ENCODE results near the gene ZMYND19.
"Not testable (repeated sequence)": the region's sequence is repeated elsewhere in the genome, so short reads cannot be mapped to it uniquely, and the experiment has no call there.

The ZMYND19 gene

GRCh38 chr9:137564134-137564533 is 26.2 kb downstream of the ZMYND19 start:
- no peak for DNase-seq

- no peak for DNase-seq
These were observed 32.2 kb downstream of the ZMYND19 start for GRCh38 chr9:137558127-137558526.

GRCh38 chr9:137556069-137556838 is 34.1 kb downstream of the ZMYND19 start:
- no peak for DNase-seq

GRCh38 chr9:137555179-137555578 is 35.1 kb downstream of the ZMYND19 start:
- DNase-seq: no peak

GRCh38 chr9:137554349-137554748 is 36.0 kb downstream of the ZMYND19 start:
- DNase-seq: no peak

GRCh38 chr9:137553654-137554053 is 36.7 kb downstream of the ZMYND19 start:
- DNase-seq: not testable (repeated sequence)

GRCh38 chr9:137552022-137552768 is 38.1 kb downstream of the ZMYND19 start:
- DNase-seq: peak in 1 of 58 donors; percentile 66

GRCh38 chr9:137551264-137552021 is 38.9 kb downstream of the ZMYND19 start, which contains the start of gene MRPL41:
MRPL41 (plus strand) TSS chr9:137551879; CDS start chr9:137552082, 203 bp downstream.
- peak; percentile 31 to 93 (median 84) for DNase-seq

- peak in 4 of 58 donors; percentile 56 to 60 (median 57) for DNase-seq
These were observed 39.4 kb downstream of the ZMYND19 start for GRCh38 chr9:137550958-137551263.

GRCh38 chr9:137550231-137550621 is 40.1 kb downstream of the ZMYND19 start, which contains the start of gene PNPLA7:
PNPLA7 (minus strand) TSS chr9:137550402; CDS start chr9:137550197, 205 bp downstream.
- peak; percentile 27 to 92 (median 80) for DNase-seq

GRCh38 chr9:137547687-137548543 is 42.4 kb downstream of the ZMYND19 start:
- DNase-seq: peak in 4 of 58 donors; percentile 5 to 37 (median 22)

GRCh38 chr9:137545123-137545522 is 45.2 kb downstream of the ZMYND19 start:
- DNase-seq: no peak

- DNase-seq: no peak
These were observed 46.0 kb downstream of the ZMYND19 start for GRCh38 chr9:137544176-137544760.

GRCh38 chr9:137543237-137543963 is 46.9 kb downstream of the ZMYND19 start:
- DNase-seq: no peak

- DNase-seq: no peak
These were observed 47.8 kb downstream of the ZMYND19 start for GRCh38 chr9:137542486-137542885.

- no peak for DNase-seq
These were observed 49.8 kb downstream of the ZMYND19 start for GRCh38 chr9:137540536-137540935.

GRCh38 chr9:137538058-137538457 is 52.3 kb downstream of the ZMYND19 start:
- no peak for DNase-seq

GRCh38 chr9:137536594-137537131 is 53.6 kb downstream of the ZMYND19 start:
- DNase-seq: not testable (repeated sequence)

- peak in 1 of 58 donors; percentile 8 for DNase-seq
These were observed 55.2 kb downstream of the ZMYND19 start for GRCh38 chr9:137535120-137535428.
